Measurements from ENCODE around the gene PRSS38.

DNA sequence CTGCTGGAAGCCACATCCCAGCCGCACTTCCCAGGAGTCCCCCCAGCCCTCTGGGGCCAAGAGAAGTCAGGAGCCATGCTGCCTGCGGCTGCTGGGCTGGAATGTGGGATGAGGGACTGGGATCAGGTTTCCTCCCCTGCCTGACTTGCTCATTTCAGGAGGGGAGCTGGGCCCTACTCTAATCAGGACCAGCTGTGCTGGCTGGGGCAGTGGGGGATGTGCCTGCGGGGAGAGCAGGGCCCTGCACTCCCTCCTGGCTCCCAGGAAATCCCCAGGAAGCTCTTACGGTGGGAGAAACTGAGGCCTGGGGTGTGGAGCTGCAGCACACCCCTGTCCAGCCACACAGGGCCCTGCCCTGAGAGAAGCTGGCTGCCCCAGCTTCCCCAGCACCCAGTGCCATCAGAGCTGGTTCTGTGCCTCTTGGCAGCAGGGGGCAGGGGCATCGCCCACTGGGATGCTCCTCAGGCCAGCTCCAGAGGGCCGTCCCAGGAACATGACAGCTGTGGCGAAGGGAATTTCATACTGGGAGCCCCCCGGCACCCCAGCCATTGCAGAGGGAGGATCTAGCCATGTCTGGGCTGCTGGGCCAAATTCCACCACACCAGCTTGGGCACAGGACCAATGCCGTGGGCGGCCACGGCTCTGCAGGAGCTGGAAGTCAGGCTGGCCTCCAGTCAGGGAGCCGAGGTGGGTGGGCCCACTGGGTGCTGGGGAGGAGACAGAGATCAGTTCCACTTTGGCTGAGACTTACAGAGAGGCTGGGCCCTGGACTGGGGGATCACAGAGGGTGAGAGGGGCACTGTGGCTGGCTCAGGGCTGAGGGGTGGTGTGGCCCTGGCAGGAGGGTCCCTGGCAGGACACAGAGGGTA lies 21.3 kb upstream of the PRSS38 start:
- no peak for TF ChIP-seq EZH2 (IDR thresholded peaks at IDR 0.05)
- peak; percentile 35 for TF ChIP-seq POLR2AphosphoS5 (IDR thresholded peaks at IDR 0.05; ENCODE audit: borderline replicate concordance, low read depth, low read length)
- peak; percentile 88 for TF ChIP-seq FOXP2 (optimal IDR thresholded peaks at IDR 0.05; ENCODE audit: control extremely low read depth, extremely low read length, insufficient read depth)
